Measurements from ENCODE around the gene ACOXL.

The ACOXL gene

GRCh38 chr2:110885256-110885655 is 152.9 kb downstream of the ACOXL start:
- no peak for DNase-seq

DNA sequence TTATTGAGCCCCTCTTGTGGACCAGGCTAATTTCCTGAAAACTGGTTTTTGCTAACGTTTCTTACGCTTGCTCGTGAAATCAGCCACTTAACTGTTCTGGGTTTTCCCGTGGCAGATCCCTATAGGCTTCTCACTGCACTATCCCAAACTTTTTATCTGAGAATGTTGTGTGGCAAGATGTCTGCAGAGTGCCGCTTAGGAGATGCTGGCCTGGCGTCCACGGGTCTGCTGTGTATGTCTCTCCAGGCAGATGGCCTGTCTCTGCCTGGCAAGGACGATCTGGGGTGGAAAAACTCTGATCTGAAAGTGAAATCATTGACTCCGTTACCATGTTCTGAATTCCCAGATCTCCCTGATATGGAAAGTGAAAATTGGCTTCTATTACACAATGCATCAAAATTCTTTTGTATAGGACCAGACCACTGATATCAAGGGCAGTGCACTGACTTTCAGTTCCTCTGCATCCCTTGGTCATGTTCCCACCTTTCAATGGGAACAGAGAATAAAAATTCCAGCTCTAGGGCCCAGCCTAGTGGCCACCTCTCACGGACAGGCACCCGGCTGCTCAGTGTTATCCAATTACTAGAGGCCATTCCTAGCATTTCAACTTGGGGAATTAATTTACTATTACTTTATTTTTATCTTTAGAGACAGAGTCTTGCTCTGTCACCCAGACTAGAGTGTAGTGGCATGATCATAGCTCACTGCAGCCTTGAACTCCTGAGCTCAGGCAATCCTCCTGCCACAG is 154.6 kb downstream of the ACOXL start:
- no peak for DNase-seq

DNA sequence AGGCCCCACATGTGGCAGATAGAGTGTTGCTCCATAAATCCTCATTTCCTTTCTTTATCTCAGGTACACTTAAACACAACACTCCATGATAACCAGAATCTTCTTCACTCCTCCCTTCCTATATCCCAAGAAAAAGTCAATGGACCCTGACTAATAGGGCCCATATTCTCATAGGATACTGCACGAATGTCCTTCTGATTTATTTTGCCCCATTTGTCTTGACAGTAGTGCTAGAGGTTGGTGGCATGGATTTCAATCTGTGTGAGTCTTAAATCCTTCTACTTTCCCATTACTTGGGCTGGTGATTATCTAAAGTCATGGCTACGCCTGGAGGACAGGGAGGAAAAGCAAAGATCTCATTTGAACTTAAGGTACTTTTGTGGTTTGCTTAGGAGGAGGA is 156.0 kb downstream of the ACOXL start:
- DNase-seq, result no peak

DNA sequence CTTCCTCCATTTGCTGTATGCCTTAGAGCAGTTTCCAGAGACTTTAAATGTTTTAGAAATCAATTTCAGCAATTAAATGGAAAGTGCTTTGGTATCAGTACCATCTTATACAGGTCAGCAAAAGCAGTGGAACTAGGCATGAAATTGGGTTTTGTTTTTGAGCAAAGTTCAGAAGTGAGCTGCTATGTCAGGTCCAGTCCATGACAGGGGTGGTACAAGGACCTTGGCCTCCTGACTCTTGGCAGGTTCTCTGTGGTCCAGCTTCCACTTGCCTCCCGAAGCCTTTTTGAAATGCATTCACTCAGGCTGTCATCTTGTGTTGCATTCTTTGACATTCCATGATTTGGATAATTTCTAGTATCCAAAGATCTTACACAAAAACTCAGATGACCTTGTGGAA is 159.3 kb downstream of the ACOXL start:
- no peak for DNase-seq

GRCh38 chr2:110896226-110896625 is 163.9 kb downstream of the ACOXL start:
- no peak for DNase-seq

DNA sequence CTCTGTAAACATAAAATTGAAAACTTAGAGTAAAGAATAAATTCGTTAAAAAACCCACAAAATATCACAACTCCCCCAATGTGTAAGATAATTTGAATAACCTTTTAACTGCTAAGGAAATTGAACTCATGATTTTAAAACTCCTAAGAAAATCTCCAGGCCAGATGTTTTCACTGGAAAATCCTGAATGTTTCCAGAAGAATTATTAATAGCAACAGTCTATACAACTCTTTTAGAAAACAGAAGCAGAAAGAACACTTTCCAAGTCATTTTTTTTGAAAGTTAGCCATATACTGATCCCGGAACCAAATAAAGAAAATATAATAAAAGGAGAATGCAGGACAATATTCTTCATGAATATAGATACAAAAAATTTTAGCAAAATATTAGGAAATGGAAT is 165.6 kb downstream of the ACOXL start:
- DNase-seq, result no peak

- DNase-seq, result no peak
Observed at GRCh38 chr2:110900191-110900590, 167.8 kb downstream of the ACOXL start.

GRCh38 chr2:110903548-110903947 is 171.2 kb downstream of the ACOXL start:
- no peak for DNase-seq

DNA sequence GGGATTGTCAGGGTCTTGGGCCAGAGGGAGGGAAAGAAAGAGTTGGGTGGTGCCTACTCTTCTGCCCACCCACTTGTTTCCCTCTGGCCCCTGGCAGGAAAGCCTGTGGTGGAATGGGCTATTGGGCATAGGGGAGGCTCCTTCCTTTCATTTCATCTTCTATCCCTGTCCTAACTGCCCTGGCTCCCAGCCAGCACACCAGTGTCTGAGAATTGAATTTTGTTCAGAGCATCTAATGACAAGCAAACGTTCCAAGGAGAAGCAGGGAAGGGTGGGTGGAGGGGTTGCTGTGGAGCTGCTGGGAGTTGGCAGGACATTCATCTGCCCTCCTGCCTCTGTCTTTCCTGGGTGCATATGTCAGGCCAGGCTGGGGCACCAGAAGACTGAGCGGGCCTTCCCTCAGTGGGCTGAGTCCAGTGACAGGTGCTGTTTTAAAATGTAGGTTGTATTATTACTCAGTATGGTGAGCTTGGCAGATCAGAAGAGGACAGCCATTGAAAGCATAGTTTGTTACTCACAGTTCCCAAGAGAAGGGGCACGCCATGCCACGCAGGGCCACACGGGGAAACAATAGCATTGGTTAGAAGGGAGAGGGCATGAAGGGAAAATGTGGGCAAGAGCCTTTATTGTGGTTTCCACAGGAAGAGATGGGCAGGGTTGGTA is 171.9 kb downstream of the ACOXL start:
- DNase-seq, result no peak

GRCh38 chr2:110904779-110905148 is 172.4 kb downstream of the ACOXL start:
- no peak for DNase-seq

GRCh38 chr2:110905217-110905616 is 172.8 kb downstream of the ACOXL start:
- DNase-seq, result no peak

DNA sequence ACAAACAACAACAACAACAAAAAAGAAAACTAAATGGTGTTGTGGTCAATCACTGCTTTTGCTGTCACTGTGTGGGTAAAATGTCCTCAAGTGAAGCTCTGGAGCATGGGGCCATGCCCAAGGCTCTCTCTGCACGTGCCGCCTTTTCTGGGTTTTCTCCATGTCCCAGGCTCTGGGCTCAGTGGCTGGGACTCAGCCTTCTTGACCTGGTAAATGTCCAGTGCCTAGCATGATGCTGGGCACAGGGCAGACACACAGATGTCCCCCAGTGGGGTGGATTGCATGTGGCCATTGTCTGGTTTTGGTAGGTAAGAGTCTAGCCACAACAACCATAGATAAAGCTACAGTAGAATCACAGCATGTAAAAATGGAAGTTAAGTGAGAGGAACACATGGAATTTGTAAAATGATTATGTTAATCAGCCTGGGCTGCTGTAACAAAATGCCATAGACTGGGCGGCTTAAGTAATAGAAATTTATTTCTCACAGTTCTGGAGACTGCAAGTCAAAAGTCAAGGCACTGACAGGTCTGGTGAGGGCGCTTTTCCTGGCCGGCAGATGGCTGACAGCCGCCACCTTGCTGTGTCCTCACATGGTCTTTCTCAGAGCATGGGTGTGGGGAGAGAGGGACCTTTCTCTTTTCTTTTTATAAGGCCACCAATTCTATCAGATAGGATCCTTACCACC is 174.4 kb downstream of the ACOXL start:
- no peak for DNase-seq

DNA sequence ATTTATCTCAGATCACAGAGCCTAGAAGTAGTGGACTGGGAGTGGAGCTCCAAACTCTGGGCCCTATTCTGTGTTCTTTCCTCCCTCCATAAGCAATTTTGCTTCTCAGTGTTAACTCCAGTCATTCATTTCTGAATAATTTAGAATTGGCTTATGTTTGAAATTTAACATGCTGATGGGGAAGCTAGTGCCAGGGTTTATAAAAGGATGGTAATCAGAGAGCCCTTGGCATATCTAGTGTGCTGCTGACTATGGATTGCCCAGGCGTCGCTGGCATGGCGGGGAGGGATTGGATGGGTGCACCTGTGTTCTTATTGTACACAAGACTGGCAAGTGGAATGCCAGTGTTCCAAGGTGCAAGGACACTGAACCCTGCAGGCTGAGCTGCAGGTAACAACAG is 177.1 kb downstream of the ACOXL start:
- DNase-seq, result no peak

DNA sequence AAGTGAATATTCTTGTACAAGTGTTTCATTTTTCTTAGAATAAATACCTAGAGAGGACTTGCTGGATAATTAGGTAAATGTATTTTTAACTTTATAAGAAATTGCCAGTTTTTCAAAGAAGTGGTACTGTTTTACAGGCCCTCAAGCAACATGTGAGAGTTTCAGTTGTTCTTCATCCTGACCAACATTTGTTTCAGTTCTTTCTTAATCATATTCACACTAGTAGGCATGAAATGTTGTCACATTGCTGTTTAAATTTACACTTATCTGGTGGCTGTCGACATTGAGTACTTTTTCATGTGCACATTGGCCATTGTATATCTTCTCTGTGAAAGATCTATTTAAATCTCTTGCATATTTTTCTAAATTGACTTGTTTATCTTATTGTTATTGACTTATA is 178.1 kb downstream of the ACOXL start:
- no peak for DNase-seq

- DNase-seq, result no peak
Observed at GRCh38 chr2:110919738-110920137, 187.4 kb downstream of the ACOXL start.

GRCh38 chr2:110925479-110925878 is 193.1 kb downstream of the ACOXL start:
- no peak for DNase-seq

DNA sequence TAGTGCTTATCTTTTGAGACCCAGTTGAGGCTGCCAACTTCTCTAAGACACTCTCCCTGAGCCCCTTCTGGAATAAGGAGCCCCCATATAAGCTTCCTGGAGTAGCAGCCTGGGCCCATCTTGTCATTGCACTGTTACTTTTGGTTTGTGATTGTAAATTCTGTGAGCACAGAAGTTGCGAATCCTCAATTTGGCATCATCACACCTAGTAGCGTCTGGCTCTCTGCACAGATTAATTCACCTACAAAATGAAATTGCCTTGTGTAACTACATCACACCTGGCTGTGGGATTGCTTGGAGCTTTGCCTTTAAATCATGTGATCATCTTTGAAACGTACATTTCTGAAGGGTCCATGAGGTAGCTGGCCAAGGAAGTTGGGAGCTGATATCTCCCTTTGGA is 195.2 kb downstream of the ACOXL start:
- no peak for DNase-seq

- no peak for DNase-seq
Observed at GRCh38 chr2:110929528-110929927, 197.2 kb downstream of the ACOXL start.

GRCh38 chr2:110931648-110932047 is 199.3 kb downstream of the ACOXL start:
- DNase-seq, result no peak

GRCh38 chr2:110933420-110933819 is 201.0 kb downstream of the ACOXL start:
- no peak for DNase-seq

DNA sequence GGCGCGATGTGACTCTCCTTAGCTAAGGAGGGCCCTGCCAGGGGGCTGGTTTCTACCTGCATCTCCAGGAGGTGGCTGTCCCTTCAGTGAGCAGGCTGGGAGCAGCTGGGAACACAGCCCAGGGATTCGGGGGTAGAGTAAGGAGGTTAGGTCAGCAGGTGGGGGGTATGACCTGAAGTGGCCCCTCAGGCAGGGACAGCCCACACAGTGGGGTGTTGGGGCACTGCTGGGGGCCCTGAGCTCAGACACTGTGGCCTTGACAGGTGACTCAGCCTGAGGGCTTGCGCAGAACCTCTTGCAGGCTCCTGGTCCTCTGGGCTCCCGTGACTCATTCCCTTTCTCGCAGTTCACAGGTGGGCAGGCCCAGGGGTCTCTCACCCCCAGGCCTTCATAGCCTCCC is 202.6 kb downstream of the ACOXL start:
- no peak for DNase-seq

DNA sequence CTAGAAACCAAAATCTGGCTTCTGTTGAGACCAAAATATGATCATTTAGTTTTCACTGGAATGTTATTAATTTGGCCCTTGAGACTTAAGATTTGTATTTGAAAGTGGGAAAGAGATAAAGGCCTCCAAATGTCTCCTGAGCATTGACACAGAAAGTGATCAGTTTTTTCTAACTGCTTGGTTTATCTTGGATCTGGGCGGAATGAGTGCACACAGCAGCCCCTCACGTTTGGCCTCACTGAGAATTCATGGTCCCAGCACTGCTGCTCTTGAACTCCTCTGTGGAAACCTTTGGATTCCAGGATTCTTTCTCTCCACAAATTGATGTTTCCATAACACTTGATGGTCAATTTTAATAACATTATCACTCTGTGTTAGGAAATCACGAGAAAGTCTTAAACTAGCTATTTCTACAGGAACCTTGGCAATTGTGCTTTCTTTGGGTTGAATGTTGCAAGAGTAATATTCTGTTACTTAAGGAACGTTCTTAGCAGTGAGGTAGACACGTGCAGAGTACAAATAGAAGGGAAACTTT is 208.1 kb downstream of the ACOXL start:
- no peak for DNase-seq

DNA sequence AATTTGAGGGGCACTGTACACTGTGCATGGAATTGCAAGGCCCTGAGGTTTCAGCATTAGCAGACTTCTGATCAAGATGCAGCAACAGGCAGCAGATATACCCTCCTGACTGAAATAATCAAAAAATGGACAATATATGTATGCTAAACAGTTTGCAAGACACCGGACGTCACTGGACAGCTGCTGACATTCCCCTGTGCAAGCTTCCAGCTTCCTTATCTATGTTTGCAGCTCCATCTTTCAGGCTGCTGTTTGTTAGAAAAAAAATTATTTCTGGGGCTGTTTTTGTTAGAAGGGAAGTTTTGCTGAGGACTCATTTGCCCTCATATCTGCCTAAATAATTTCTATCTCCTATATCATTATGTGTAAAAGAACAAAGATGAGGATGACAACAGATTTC is 208.9 kb downstream of the ACOXL start:
- DNase-seq, result no peak

DNA sequence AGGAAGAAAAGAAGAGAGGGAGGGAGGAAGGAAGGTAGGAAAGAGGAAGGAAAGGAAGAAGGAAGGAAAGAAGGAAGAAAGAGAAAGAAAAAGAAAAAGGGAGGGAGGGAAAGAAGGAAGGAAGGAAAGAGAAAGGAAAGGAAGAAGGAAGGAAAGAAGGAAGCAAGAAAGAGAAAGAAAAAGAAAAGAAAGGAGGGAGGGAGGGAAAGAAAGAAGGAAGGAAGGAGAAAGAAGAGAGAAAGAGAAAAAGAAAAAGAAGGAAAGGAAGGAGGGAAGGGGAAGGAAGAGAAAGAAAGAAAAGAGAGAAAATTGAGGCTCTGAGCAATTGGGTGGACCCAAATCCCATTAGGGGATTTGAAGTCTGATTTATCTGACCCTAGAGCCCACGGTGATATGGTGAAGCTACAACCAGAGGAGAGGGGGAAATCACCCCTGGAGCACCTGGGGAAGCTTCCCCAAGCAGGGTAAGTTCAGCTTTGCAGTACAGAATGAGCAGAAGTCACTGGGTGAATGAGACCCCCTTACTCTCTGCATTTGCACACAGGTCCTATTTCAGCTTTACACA is 210.8 kb downstream of the ACOXL start:
- DNase-seq, result no peak

All from activated CD4-positive, CD25-positive, alpha-beta regulatory T cell (primary cell).